Caki2 (cell line): ENCODE results near the gene DGLUCY. TPM values are rescaled to one million over a fixed set of nuclear protein-coding genes. Genes with fewer than 3 reads are reported as not detected.
A peak's percentile ranks its signal among the peaks of the same experiment; 100 is the strongest.
"Not testable (repeated sequence)": the region's sequence is repeated elsewhere in the genome, so short reads cannot be mapped to it uniquely, and the experiment has no call there.

ENCODE experiments used
- DNase-seq: peaks from one replicate; pipeline ENCODE4 v3.0.0-alpha.2; 2015; ENCODE audit warnings: low read depth
- in situ Hi-C: cut with HindIII; loops from 2 replicates; pipeline ENCODE4 v1.10.0; 2016; ENCODE audit warnings: low sequenced_read_pairs, low pct_unique_long_range_greater_than_20kb, mixed read lengths
- total RNA-seq: library from RNA; depleted of rRNA; stranded (reverse); fragments of >200 nt; shearing (Covaris generic); gene quantifications from 2 replicates; pipeline ENCODE4 v1.2.3, GENCODE V29; 2014; ENCODE audit warnings: low replicate concordance

DGLUCY gene
- total RNA-seq, 1 experiment from 2014 or later, result 25.5 TPM

DNA sequence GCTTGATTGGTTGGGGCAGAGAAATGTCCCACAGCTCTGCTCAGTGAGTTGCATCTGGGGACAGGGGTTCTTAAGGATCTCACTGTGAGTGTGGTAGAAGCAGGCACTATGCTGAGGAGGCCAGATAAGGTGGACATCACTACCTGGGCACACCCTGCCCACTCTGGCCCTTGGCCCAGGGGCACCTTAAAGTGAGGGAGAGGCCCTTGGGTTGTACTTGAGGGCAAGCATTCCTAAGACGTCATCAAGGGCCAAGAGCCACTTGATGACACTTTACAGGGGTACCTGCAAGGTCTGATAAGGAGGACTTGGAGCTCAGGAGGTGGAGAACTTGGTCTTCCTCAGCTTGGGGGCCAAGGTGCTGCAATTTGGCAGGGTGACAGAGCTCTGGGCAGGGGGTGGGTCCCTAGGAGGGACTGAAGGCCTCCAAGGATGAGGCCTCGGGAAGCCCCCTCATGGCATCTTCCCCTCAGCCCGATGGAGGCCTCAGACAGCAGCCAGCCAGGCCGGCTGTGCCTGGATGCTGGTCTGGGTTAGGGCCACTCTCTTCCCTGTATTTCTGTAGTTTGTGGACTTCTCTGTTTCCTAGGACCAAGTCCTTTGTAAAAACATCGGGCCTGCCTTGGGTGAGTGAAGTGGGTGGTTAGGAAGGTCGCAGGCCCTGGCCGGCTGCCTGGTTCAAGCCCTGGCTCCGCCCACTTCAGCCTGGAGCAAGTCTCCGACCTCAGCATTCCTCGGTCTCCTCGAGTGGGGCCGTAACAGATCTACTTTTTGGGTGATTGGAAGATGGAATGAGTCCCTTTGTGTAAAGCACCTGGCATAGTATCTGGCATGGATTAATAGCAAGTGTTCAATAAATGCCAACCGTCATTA, 105.9 kb downstream of the DGLUCY start:
- DNase-seq, result no peak
- in situ Hi-C loops, result no loop called here

- DNase-seq, result no peak
- in situ Hi-C loops, result no loop called here
Observed at GRCh38 chr14:91220581-91221000, 106.7 kb downstream of the DGLUCY start.

- DNase-seq, result no peak
- in situ Hi-C loops, result no loop called here
Observed at GRCh38 chr14:91221270-91221669, 107.4 kb downstream of the DGLUCY start.

DNA sequence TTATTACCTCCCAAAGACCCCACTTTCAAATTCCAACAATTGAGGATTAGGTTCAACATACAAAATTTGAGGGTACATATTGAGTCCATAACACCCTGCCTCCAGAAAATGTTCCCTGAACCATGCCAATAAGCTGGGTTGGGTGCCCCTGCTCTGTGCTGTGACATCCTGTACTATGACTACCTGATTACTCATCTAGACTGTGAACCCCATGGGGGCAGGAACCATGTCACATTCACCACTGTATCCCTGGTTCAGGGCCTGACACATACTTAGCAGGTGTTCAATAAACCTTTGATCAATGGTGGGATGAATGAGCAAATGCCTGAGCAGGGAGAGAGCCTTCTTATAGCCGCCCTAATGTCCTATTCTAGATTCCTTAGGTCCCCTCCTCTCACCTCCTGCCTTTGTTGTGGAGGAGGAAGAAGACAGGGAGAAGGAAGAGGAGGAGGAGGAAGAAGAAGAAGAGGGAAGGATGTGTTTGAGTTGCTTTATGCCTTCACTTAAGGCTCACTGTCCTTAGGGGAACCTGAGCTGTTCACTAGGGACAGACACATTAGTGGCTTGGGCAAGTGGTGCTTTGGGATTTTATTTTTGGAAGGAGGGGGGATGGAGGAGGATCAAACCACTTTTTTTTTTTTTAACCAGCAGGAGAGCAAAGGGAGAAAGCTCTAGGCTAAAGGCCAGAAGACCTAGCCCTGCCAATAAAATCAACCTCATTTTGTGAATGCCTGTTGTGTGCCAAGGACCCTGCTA, 109.3 kb downstream of the DGLUCY start:
- no peak for DNase-seq
- in situ Hi-C loops, result no loop called here

- in situ Hi-C loops, result no loop called here
- DNase-seq, result no peak
Observed at GRCh38 chr14:91225025-91225424, 111.2 kb downstream of the DGLUCY start.

GRCh38 chr14:91226360-91226759, 112.5 kb downstream of the DGLUCY start:
- in situ Hi-C loops, DNase-seq: not testable (repeated sequence)

GRCh38 chr14:91227183-91227628, 113.3 kb downstream of the DGLUCY start:
- in situ Hi-C loops, result no loop called here
- no peak for DNase-seq

DNA sequence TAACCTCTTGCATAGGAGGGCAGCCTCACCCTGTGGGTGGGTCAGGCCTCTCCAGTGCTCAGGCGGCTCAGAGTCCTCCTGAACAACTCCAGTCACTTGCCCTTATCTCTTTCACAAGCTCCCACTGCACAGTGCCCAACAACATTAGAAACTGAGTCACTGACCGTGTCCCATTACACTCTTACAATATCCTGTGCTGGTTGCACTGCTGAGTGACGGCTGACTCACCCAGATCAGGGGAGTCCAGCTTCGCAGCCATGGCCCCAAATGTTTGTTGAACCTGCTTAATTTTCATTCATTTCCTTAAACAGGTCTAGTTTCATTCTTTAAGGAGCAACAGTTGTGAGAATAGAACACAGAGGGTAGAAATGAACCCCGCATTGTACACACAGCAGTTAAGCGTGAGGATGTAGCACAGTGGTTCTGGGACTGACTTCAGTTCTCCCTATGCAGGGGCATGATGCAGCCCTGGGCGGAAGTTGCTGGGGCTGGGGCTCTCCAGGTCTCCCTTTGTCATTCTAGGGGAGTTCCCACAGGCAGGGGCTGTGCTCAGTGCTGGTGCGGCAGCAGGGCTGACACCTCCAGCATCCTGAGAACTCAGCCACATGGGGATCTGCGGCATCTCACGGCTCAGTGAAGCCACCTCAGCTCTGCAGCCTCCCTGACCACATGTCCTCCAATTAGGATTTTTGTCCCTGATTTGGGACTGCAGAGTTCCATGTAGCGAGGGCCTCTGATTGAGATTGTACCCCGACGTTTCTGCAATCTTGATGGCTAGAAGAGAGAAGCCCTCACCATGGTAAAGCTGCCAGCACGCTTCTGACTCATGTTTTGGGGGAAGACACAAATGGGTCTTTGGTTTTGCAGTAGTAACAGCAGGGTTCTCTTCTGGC, 114.5 kb downstream of the DGLUCY start:
- in situ Hi-C loops, result no loop called here
- DNase-seq, result peak; percentile 60

DNA sequence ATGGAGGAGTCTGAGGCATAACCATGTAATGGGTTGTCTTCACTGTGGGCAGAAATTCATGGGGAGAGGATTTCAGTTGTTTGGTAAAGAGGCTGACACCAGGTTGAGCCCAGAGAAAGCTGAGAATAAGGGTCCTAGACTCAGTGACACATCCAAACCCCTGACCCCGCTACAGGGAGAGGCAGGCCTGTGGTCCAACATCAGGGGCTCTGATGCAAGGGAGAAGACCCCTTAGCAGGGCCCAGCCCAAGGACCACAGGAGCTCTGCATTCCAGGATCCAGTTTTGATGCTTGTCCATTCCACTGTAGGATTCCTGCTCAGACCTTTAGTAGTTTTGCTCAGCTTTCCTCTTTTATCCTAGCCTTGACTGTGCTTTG, 115.1 kb downstream of the DGLUCY start:
- DNase-seq, result no peak
- in situ Hi-C loops, result no loop called here

GRCh38 chr14:91229743-91230200, 115.9 kb downstream of the DGLUCY start:
- in situ Hi-C loops, result no loop called here
- no peak for DNase-seq

DNA sequence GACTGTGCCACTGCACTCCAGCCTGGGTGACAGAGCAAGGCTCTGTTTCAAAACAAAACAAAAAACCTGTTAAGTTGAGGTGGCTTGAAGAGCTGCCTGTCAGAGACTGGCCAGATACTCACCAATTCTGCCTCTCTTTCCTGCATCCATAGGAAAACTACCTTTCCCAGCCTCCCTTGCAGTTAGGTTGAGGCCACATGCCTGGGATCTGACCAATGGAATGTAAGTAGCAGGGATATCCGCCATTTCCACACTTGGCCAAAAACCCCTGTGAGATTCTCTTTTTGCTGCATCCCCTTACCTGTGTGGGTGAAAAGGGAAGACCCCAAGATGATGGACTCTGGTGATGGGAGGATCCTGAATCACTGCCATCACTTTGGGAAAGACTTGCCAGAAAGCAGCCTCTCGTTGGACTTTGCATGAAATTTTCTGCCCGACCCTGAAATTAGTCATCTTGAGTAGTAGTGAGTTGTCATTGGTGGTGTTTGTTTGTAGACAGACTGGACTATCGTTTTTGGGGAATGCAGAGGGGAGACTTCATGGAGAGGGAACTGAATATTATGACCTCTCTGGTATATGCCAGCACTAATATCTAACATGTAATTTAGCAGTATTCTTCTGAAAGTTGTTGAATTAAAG, 116.6 kb downstream of the DGLUCY start:
- DNase-seq, result no peak
- in situ Hi-C loops, result no loop called here

DNA sequence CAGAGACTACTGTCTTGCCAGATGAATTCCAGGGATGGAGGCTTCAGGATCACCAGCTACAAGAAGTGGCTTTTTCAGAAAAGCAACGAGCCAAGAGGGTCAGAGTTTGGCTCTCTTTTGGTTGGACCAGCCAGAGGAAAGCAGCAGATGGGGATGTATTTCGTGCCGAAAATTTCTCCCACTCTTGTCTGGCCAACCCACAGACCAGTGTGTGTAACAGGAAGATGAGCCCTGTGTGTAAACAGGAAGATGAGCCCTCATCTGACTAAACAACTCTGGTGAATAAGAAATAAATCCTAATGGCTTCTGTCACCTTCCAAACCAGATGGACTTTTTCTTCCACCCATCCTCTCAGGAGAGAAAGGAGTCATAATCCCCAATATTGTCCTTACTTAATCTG, 117.6 kb downstream of the DGLUCY start:
- in situ Hi-C loops, result no loop called here

GRCh38 chr14:91232052-91232451, 118.2 kb downstream of the DGLUCY start:
- in situ Hi-C loops, result no loop called here

More for the DNA sequence above, 117.6 kb downstream of the DGLUCY start:
- DNase-seq, result no peak

GRCh38 chr14:91232603-91233002, 118.7 kb downstream of the DGLUCY start:
- in situ Hi-C loops, result no loop called here
- DNase-seq, result no peak

More at GRCh38 chr14:91232052-91232451, 118.2 kb downstream of the DGLUCY start:
- no peak for DNase-seq

DNA sequence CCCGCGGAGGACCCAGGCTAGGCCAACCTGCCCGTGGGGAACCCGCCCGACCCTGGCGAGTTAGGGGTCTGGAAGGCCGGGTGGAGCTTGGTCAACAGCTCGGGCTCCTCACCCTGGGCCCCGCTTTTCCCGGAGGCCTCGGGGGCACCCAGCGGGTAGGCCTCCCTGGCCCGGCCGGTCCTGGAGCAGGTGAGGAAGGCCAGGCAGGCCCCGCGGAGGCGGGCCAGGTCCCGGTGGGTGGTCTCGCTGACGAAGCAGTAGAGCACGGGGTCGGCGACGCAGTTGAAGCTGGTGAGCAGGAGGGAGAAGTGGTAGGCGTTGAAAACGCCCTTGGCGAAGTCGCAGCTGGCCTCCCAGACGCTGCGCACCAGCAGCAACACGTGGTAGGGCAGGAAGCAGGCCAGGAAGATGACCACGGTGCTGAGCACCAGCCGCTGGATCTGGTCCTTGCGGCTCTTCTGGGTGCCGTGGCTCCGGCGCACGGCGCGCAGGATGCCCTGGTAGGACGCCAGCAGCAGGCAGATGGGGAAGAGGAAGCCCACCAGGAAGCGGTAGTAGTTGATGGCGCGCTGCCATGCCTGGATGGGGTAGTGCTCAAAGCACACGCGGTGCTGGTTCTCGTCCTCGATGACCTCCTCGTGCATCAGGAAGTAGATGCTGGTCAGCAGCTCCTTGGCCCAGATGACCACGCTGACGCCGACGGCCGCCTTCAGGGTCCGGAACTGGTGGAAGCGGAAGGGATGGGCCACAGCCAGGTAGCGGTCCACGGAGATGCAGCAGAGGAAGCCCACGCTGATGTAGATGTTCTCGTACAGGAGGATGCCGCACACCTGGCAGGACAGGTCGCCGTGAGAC, 120.3 kb downstream of the DGLUCY start:
- no peak for DNase-seq
- in situ Hi-C loops, result no loop called here

DNA sequence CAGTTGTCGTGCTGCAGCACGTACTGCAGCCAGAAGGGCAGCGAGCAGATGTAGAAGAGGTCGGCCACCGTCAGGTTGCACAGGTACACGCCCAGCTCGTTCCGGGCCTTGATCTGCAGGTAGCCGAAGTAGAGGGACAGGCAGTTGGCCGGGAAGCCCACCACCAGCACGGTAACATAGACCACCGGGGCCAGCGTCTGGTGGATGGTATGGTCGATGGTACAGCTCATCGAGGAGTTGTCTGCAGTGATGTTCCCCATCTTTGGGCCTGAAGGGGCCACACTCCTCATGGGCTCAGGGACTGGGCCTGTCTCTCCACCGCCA, 120.9 kb downstream of the DGLUCY start:
- in situ Hi-C loops, result no loop called here
- no peak for DNase-seq

DNA sequence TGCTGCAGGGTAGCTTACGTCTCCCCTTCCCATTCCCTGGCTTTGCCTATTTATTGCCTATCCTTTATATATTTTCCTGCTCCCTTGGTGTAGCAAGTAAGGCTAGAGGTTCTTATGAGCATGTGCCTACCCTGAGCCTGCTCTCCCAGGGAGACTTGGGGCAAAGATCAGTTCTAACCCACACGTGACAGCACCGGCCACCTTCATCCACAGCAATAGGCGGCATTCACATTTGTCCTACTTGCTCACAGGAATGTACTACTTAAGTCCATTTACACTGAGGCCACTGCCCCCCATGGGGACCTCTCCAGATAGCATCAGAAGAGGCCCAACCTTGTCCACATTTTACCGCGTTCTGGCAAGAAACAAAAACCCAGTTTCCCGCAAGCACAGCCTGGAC, 122.0 kb downstream of the DGLUCY start:
- in situ Hi-C loops, result no loop called here
- DNase-seq, result no peak
